ENCODE measurements around the gene KLHDC9.

Gene KLHDC9

GRCh38 chr1:161096015-161096414, 2.1 kb upstream of the KLHDC9 start:
- Histone ChIP-seq H3K4me3 (ENCODE audit: insufficient read depth in 1 of 2, low read depth in 1 of 2, low read length in 2 of 2) (no peak overlapping the region), H2BK15ac (ENCODE audit: low read depth, poor library complexity, severe bottlenecking) (no peak overlapping the region), H3K79me1 (replicated peaks; ENCODE audit: low read length, poor library complexity, severe bottlenecking) (no peaks in the 10 kb centered on the region), H3K4ac (ENCODE audit: low read depth in 1 of 2, low read length in 2 of 2) (no peak overlapping the region), H3K18ac (ENCODE audit: low read depth in 1 of 2, low read length in 2 of 2) (no peak overlapping the region), H2BK120ac (ENCODE audit: low read depth, low read length) (no peak overlapping the region), H3K23ac (ENCODE audit: low read length in 2 of 2) (no peak overlapping the region), H2AFZ (ENCODE audit: low read depth, low read length) (no peak overlapping the region), H3K4me2 (ENCODE audit: low read length, poor library complexity, severe bottlenecking) (no peak overlapping the region), H3K14ac (ENCODE audit: low read length in 2 of 2) (no peak overlapping the region), H3K4me1 (ENCODE audit: control insufficient read depth, insufficient read depth, low read depth, low read length) (peaks cover 13% of the 10 kb centered on the region), H3K9me3 (ENCODE audit: control insufficient read depth, low read length) (no peaks in the 10 kb centered on the region), H4K8ac (ENCODE audit: low read length) (no peak overlapping the region), H2BK12ac (ENCODE audit: low read length in 2 of 2) (no peak overlapping the region), H3K9ac (ENCODE audit: low read length) (peak overlapping the region; percentile 9), H4K91ac (ENCODE audit: low read length) (no peak overlapping the region), H3K27me3 (ENCODE audit: control insufficient read depth in 1 of 2, insufficient read depth in 1 of 2, low read length in 2 of 2) (no peaks in the 10 kb centered on the region), H2BK5ac (ENCODE audit: low read depth, low read length, poor library complexity, severe bottlenecking) (no peak overlapping the region), H2AK5ac (ENCODE audit: low read length, severe bottlenecking) (no peak overlapping the region), H3K36me3 (ENCODE audit: control insufficient read depth in 1 of 2, insufficient read depth in 2 of 2, low read depth in 1 of 2, low read length in 2 of 2) (peaks cover 4 to 8% of the 10 kb centered on the region in 2 experiments), H3K27ac (ENCODE audit: low read length, poor library complexity, severe bottlenecking) (no peak overlapping the region)
- no peak for DNase-seq
- 100% methylated on average over 2 of the region's 2 CpGs for WGBS

- Histone ChIP-seq H3K4me2 (ENCODE audit: low read length, poor library complexity, severe bottlenecking) (no peak overlapping the region), H3K23ac (ENCODE audit: low read length in 2 of 2) (no peak overlapping the region), H3K27ac (ENCODE audit: low read length, poor library complexity, severe bottlenecking) (no peak overlapping the region), H2BK15ac (ENCODE audit: low read depth, poor library complexity, severe bottlenecking) (no peak overlapping the region), H4K91ac (ENCODE audit: low read length) (no peak overlapping the region), H3K18ac (ENCODE audit: low read depth in 1 of 2, low read length in 2 of 2) (no peak overlapping the region), H2BK120ac (ENCODE audit: low read depth, low read length) (no peak overlapping the region), H3K4me1 (ENCODE audit: control insufficient read depth, insufficient read depth, low read depth, low read length) (peaks cover 13% of the 10 kb centered on the region), H3K4me3 (ENCODE audit: insufficient read depth in 1 of 2, low read depth in 1 of 2, low read length in 2 of 2) (no peak overlapping the region), H2AFZ (ENCODE audit: low read depth, low read length) (no peak overlapping the region), H3K36me3 (ENCODE audit: control insufficient read depth in 1 of 2, insufficient read depth in 2 of 2, low read depth in 1 of 2, low read length in 2 of 2) (peaks cover 9 to 12% of the 10 kb centered on the region in 2 experiments), H3K4ac (ENCODE audit: low read depth in 1 of 2, low read length in 2 of 2) (no peak overlapping the region), H3K9me3 (ENCODE audit: control insufficient read depth, low read length) (no peaks in the 10 kb centered on the region), H3K14ac (ENCODE audit: low read length in 2 of 2) (no peak overlapping the region), H2BK5ac (ENCODE audit: low read depth, low read length, poor library complexity, severe bottlenecking) (no peak overlapping the region), H3K9ac (ENCODE audit: low read length) (peak overlapping the region; percentile 41), H2BK12ac (ENCODE audit: low read length in 2 of 2) (no peak overlapping the region), H4K8ac (ENCODE audit: low read length) (no peak overlapping the region), H3K79me1 (replicated peaks; ENCODE audit: low read length, poor library complexity, severe bottlenecking) (no peaks in the 10 kb centered on the region), H2AK5ac (ENCODE audit: low read length, severe bottlenecking) (no peak overlapping the region), H3K27me3 (ENCODE audit: control insufficient read depth in 1 of 2, insufficient read depth in 1 of 2, low read length in 2 of 2) (no peaks in the 10 kb centered on the region)
- DNase-seq, result peak; percentile 45
- 100% methylated on average over 1 of the region's 1 CpG for WGBS
Observed at GRCh38 chr1:161096530-161096929, 1.6 kb upstream of the KLHDC9 start.

GRCh38 chr1:161099090-161099802, 1.1 kb downstream of the KLHDC9 start:
- H4K91ac ChIP-seq (ENCODE audit: low read length), result no peak overlapping the region
- no peak overlapping the region for H3K18ac ChIP-seq (ENCODE audit: low read depth in 1 of 2, low read length in 2 of 2)
- no peak overlapping the region for H3K4ac ChIP-seq (ENCODE audit: low read depth in 1 of 2, low read length in 2 of 2)
- no peak overlapping the region for H4K8ac ChIP-seq (ENCODE audit: low read length)
- no peak overlapping the region for H2BK120ac ChIP-seq (ENCODE audit: low read depth, low read length)
- H3K79me1 ChIP-seq (replicated peaks; ENCODE audit: low read length, poor library complexity, severe bottlenecking), result peaks cover 8% of the 10 kb centered on the region
- H3K4me3 ChIP-seq (ENCODE audit: insufficient read depth in 1 of 2, low read depth in 1 of 2, low read length in 2 of 2), result peak overlapping the region in 1 of 2 experiments; percentile 94
- peaks cover 16 to 21% of the 10 kb centered on the region in 2 experiments for H3K36me3 ChIP-seq (ENCODE audit: control insufficient read depth in 1 of 2, insufficient read depth in 2 of 2, low read depth in 1 of 2, low read length in 2 of 2)
- peak overlapping the region; percentile 78 for H3K4me2 ChIP-seq (ENCODE audit: low read length, poor library complexity, severe bottlenecking)
- H3K4me1 ChIP-seq (ENCODE audit: control insufficient read depth, insufficient read depth, low read depth, low read length), result peaks cover 9% of the 10 kb centered on the region
- no peaks in the 10 kb centered on the region for H3K9me3 ChIP-seq (ENCODE audit: control insufficient read depth, low read length)
- WGBS, result 97% methylated on average over 9 of the region's 9 CpGs
- H2BK12ac ChIP-seq (ENCODE audit: low read length in 2 of 2), result no peak overlapping the region
- no peak overlapping the region for H2BK15ac ChIP-seq (ENCODE audit: low read depth, poor library complexity, severe bottlenecking)
- DNase-seq, result no peak
- H2AK5ac ChIP-seq (ENCODE audit: low read length, severe bottlenecking), result no peak overlapping the region
- H3K27me3 ChIP-seq (ENCODE audit: control insufficient read depth in 1 of 2, insufficient read depth in 1 of 2, low read length in 2 of 2), result no peaks in the 10 kb centered on the region
- H3K23ac ChIP-seq (ENCODE audit: low read length in 2 of 2), result no peak overlapping the region
- H3K27ac ChIP-seq (ENCODE audit: low read length, poor library complexity, severe bottlenecking), result no peak overlapping the region
- H3K9ac ChIP-seq (ENCODE audit: low read length), result peak overlapping the region; percentile 87
- H3K14ac ChIP-seq (ENCODE audit: low read length in 2 of 2), result no peak overlapping the region
- no peak overlapping the region for H2BK5ac ChIP-seq (ENCODE audit: low read depth, low read length, poor library complexity, severe bottlenecking)
- no peak overlapping the region for H2AFZ ChIP-seq (ENCODE audit: low read depth, low read length)

- Histone ChIP-seq H3K79me1 (replicated peaks; ENCODE audit: low read length, poor library complexity, severe bottlenecking) (peaks cover 8% of the 10 kb centered on the region), H3K18ac (ENCODE audit: low read depth in 1 of 2, low read length in 2 of 2) (no peak overlapping the region), H3K4me2 (ENCODE audit: low read length, poor library complexity, severe bottlenecking) (no peak overlapping the region), H4K8ac (ENCODE audit: low read length) (no peak overlapping the region), H2BK12ac (ENCODE audit: low read length in 2 of 2) (no peak overlapping the region), H2AFZ (ENCODE audit: low read depth, low read length) (no peak overlapping the region), H3K4me3 (ENCODE audit: insufficient read depth in 1 of 2, low read depth in 1 of 2, low read length in 2 of 2) (no peak overlapping the region), H2AK5ac (ENCODE audit: low read length, severe bottlenecking) (no peak overlapping the region), H3K27ac (ENCODE audit: low read length, poor library complexity, severe bottlenecking) (no peak overlapping the region), H3K36me3 (ENCODE audit: control insufficient read depth in 1 of 2, insufficient read depth in 2 of 2, low read depth in 1 of 2, low read length in 2 of 2) (peaks cover 16 to 21% of the 10 kb centered on the region in 2 experiments), H3K9ac (ENCODE audit: low read length) (peak overlapping the region; percentile 4), H3K4me1 (ENCODE audit: control insufficient read depth, insufficient read depth, low read depth, low read length) (peaks cover 9% of the 10 kb centered on the region), H2BK15ac (ENCODE audit: low read depth, poor library complexity, severe bottlenecking) (no peak overlapping the region), H3K27me3 (ENCODE audit: control insufficient read depth in 1 of 2, insufficient read depth in 1 of 2, low read length in 2 of 2) (no peaks in the 10 kb centered on the region), H2BK120ac (ENCODE audit: low read depth, low read length) (no peak overlapping the region), H3K23ac (ENCODE audit: low read length in 2 of 2) (no peak overlapping the region), H3K4ac (ENCODE audit: low read depth in 1 of 2, low read length in 2 of 2) (no peak overlapping the region), H3K9me3 (ENCODE audit: control insufficient read depth, low read length) (no peaks in the 10 kb centered on the region), H3K14ac (ENCODE audit: low read length in 2 of 2) (no peak overlapping the region), H4K91ac (ENCODE audit: low read length) (no peak overlapping the region), H2BK5ac (ENCODE audit: low read depth, low read length, poor library complexity, severe bottlenecking) (no peak overlapping the region)
- DNase-seq, result no peak
- WGBS, result 92% methylated on average over 2 of the region's 2 CpGs
Observed at GRCh38 chr1:161100556-161100955, 2.4 kb downstream of the KLHDC9 start.
